GM12865 (cell line): ENCODE measurements around the gene RHCE.

Source experiments
- DNase-seq: peaks from one replicate; pipeline ENCODE4 v3.0.0; 2010; ENCODE audit warnings: low read depth
- H3K4me3 ChIP-seq: 2 replicates; pipeline ENCODE4 v1.5.1; 2011; ENCODE audit warnings: mild to moderate bottlenecking, low read depth, low read length, control low read depth
- CTCF ChIP-seq: IDR thresholded peaks from 2 replicates; pipeline ENCODE4 v1.5.1; 2011; ENCODE audit warnings: low read length, control low read depth, low read depth, inconsistent platforms; ENCODE audit not compliant: insufficient read depth; ENCODE audit errors: missing control alignments

Gene RHCE

DNA sequence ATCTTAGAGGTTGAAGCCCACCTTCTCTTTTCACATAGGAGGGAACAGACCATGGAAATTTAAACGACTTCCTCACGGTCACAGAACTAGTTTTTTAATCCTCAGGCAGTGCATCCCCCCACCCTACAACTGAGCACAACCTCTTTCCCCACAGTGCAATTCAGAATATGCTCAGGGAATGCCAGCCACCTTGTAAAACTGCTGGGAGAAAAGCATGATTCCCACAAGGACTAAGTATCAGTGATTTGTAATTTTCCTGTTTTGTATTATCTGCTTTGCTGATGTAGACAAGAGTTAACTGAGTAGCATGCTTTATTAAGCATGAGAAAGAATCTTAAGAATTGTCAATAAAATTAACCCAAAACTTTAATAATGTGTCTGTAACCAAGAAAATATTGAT, 58.7 kb downstream of the RHCE start:
- H3K4me3 ChIP-seq, result no peak overlapping the region
- TF ChIP-seq CTCF, result no peak
- DNase-seq, result no peak

- TF ChIP-seq CTCF, result no peak
- no peak overlapping the region for H3K4me3 ChIP-seq
- DNase-seq, result no peak
Measured at GRCh38 chr1:25360596-25361581, 59.7 kb downstream of the RHCE start.

DNA sequence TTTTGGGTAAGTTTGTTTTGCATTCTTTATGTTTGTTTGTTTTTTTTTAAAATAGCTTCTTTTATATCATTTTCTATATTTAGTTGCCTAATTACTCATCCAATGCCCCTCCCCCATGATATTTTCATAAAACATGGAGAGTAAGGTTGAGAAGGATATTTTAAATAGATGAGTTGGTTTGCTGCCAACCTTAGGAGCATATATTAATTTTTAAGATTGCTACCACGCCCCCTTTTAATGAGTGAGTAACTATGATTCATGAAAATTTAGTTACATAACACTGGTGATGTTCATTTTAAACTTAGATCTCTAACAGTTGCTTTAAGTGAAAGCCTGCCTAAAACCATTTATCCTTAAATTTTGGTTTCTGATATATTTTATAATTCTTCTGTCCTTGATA, 63.8 kb downstream of the RHCE start:
- H3K4me3 ChIP-seq, result no peak overlapping the region
- no peak for TF ChIP-seq CTCF
- no peak for DNase-seq

DNA sequence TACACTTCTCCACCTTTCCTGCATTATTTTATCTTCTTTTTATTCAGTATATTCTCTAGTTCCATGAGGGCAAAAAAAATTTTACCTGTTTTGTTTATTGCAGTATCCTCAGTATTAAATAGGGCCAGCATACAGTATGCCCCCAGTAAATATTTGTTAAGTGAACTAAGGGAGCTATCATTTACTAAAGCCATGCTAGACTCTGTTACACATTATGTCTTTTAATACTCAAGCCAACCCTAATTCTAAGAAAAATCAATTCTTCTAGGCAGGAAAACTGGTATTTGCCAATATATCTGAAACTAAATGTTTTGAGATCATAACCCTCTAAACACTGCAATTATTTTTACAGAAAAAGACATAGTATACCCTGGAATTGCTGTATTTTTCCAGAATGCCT, 64.2 kb downstream of the RHCE start:
- no peak for TF ChIP-seq CTCF
- DNase-seq, result no peak
- H3K4me3 ChIP-seq, result no peak overlapping the region

DNA sequence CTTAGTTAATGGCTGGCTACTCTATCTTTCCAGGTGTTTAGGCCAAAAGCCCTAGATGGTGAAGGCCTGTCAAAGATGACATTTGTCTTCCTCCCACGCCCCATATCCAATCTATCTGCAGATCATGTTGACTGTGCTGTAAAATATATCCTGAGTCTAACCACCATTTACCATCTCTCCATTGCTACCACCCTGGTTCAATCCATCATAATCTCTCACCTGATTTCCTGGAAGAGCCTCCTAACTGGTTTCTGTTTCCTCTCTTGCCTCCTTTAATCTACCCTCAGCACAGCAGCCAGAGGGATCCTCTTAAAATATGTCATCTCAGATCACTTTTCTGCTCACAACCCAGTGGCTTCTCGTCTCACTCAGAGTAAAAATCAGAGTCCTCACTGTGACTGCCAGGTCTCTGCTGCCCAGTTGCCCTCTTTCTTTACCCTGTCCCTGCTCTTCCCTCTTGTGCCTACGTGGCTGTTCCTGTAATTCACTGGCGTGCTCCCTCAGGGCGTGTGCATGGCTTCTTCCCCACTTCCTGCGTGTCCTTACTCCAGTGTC, 64.7 kb downstream of the RHCE start:
- DNase-seq, result no peak
- H3K4me3 ChIP-seq, result no peak overlapping the region
- no peak for TF ChIP-seq CTCF

DNA sequence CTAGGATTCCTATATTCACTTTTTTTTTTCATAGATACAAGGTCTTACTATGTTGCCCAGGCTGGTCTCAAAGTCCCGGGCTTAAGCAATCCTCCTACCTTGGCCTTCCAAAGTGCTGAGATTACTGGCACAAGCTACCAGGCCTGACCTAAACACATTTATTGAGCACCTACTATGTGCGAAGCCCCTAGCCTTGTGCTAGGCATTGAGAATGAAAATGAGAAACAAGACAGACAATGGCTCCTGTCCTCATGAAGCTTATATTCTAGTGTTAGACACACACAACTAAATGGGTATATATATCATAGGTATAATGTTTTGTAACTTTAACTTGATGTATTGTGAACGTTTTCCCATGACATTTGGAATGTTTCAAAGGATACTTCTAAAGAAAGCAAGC, 71.0 kb downstream of the RHCE start:
- TF ChIP-seq CTCF, result no peak
- DNase-seq, result no peak
- no peak overlapping the region for H3K4me3 ChIP-seq
